ENCODE results near the gene HSD3B1.

DNA sequence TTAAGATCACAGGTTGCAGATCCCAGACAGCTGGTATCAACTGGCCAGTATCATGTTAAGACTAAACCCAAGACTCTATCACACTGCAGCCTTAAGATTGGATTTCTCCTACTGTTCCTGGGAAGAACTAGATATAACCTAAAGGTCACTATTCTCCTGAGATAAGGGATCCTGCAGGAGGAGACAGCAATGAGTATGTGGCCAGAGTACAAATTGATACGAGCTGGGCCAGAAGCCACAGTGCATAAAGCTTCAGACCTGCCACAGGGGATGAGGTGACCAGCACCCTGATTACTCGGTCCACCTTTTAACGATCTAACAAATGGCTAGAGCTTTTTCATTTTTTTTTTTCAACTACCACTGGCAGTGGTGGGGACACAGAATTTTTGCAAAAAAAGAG is 31.0 kb downstream of the HSD3B1 start:
- TF ChIP-seq, protein P1, sequence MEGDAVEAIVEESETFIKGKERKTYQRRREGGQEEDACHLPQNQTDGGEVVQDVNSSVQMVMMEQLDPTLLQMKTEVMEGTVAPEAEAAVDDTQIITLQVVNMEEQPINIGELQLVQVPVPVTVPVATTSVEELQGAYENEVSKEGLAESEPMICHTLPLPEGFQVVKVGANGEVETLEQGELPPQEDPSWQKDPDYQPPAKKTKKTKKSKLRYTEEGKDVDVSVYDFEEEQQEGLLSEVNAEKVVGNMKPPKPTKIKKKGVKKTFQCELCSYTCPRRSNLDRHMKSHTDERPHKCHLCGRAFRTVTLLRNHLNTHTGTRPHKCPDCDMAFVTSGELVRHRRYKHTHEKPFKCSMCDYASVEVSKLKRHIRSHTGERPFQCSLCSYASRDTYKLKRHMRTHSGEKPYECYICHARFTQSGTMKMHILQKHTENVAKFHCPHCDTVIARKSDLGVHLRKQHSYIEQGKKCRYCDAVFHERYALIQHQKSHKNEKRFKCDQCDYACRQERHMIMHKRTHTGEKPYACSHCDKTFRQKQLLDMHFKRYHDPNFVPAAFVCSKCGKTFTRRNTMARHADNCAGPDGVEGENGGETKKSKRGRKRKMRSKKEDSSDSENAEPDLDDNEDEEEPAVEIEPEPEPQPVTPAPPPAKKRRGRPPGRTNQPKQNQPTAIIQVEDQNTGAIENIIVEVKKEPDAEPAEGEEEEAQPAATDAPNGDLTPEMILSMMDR (conservative IDR thresholded peaks at IDR 0.05; ENCODE audit: low read length) = no peak
- no peak for TF ChIP-seq EZH2phosphoT487 (IDR thresholded peaks at IDR 0.05; ENCODE audit: borderline replicate concordance)

Data from Loucy (cell line).